ENCODE data around the gene THEM5. TPM values are rescaled to one million over a fixed set of nuclear protein-coding genes. Genes with fewer than 3 reads are reported as not detected.

Gene THEM5
- total and polyA plus RNA-seq, 8 donors: 0.67 to 1.2 (median 1.00) TPM; not detected in 2

DNA sequence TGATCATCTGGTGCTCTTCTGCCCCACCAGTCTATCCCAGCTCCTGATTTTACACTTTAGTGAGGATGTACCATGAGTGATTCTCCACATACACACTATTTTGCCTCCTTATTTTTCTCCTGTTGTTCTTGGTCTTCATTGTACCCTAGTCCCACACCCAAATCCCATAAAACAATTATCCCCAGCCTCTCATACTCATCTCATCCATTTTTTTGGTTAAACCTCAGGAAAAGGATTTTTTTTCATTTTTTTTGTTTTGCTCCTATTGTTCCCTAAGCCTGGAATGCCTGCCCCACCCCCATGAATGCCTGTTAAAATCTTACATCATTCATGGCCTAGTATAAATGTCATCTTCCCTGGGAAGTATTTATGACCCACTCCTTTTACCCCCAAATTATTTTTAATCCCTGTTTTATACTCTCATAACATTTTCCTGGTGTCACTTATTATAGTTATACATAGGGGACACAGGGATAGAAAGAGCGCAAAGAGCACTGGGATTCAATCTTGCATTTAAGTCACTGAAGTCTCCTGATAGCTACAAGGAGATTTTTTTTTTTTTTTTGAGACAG, 43.4 kb downstream of the THEM5 start:
- no peaks in the 10 kb centered on the region for H3K4me1 ChIP-seq
- ATAC-seq (no peak), DNase-seq (no peak)
- intact Hi-C loops (cut with DNase I): no loop called here
- H3K36me3 ChIP-seq: no peaks in the 10 kb centered on the region
- H3K4me3 ChIP-seq: no peak overlapping the region
- no peaks in the 10 kb centered on the region for H3K9me3 ChIP-seq
- H3K27me3 ChIP-seq: no peaks in the 10 kb centered on the region
- TF ChIP-seq, protein P1, sequence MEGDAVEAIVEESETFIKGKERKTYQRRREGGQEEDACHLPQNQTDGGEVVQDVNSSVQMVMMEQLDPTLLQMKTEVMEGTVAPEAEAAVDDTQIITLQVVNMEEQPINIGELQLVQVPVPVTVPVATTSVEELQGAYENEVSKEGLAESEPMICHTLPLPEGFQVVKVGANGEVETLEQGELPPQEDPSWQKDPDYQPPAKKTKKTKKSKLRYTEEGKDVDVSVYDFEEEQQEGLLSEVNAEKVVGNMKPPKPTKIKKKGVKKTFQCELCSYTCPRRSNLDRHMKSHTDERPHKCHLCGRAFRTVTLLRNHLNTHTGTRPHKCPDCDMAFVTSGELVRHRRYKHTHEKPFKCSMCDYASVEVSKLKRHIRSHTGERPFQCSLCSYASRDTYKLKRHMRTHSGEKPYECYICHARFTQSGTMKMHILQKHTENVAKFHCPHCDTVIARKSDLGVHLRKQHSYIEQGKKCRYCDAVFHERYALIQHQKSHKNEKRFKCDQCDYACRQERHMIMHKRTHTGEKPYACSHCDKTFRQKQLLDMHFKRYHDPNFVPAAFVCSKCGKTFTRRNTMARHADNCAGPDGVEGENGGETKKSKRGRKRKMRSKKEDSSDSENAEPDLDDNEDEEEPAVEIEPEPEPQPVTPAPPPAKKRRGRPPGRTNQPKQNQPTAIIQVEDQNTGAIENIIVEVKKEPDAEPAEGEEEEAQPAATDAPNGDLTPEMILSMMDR (IDR thresholded peaks at IDR 0.05): no peak
- H3K27ac ChIP-seq: no peak overlapping the region

DNA sequence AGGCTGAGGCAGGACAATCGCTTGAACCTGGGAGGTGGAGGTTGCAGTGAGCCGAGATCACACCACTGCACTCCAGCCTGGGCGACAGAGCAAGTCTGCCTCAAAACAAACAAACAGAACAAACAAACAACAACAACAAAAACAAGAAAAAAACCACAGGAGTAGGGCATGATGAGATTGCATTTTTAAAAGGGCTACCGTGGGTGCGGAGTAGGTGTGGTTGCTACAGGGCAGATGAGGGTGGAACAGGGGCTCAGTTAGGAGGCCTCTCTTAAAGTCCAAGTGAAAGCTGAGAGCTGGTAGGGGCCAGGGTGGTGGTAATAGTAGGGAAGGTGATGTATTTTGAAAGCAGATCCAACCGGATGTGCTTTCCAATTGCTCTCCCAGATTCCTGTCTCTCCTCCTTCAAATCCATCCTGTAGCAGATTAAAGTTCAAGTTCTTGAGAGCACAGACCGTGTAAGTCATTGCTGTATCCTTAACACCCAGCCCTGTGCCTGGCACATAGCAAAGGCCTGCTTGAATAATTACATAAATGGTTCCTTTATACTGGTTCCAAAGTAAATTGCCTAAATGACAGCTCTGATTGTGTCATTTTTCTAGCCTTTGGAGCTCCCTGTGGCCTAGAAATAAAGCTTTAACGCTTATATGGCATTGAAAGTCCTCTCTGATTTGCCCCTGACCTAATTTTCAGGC, 44.1 kb downstream of the THEM5 start:
- no peak overlapping the region for H3K4me3 ChIP-seq
- ATAC-seq: no peak
- no peak for DNase-seq
- no peaks in the 10 kb centered on the region for H3K9me3 ChIP-seq
- no peak overlapping the region for H3K27ac ChIP-seq
- no peaks in the 10 kb centered on the region for H3K36me3 ChIP-seq
- intact Hi-C loops (cut with DNase I): no loop called here
- no peaks in the 10 kb centered on the region for H3K4me1 ChIP-seq
- TF ChIP-seq, protein P1 (IDR thresholded peaks at IDR 0.05): no peak
- H3K27me3 ChIP-seq: no peaks in the 10 kb centered on the region

DNA sequence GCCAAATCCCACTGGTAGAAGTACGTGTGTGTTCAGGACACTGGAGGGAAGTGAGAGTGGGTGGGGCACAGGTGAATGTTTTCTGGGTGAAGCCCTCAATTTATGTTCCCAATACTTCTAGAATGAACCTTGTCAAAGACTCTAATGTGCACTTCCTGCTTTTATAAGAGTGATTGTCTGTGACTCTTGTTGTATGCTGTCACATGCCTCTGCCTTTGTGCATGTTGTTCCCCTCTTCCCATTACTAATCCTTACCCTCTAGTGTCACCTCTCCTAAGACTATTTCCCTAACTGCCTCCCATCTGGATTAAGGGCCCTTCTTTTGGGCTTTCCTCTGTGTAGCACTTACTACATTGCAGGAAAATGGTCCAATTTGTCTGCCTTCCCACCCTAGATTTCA, 45.7 kb downstream of the THEM5 start:
- H3K27me3 ChIP-seq: no peaks in the 10 kb centered on the region
- no peaks in the 10 kb centered on the region for H3K36me3 ChIP-seq
- TF ChIP-seq, protein P1 (IDR thresholded peaks at IDR 0.05): no peak
- H3K9me3 ChIP-seq: no peaks in the 10 kb centered on the region
- ATAC-seq (no peak), DNase-seq (no peak)
- H3K4me3 ChIP-seq: no peak overlapping the region
- H3K27ac ChIP-seq: no peak overlapping the region
- intact Hi-C loops (cut with DNase I): no loop called here
- no peaks in the 10 kb centered on the region for H3K4me1 ChIP-seq

DNA sequence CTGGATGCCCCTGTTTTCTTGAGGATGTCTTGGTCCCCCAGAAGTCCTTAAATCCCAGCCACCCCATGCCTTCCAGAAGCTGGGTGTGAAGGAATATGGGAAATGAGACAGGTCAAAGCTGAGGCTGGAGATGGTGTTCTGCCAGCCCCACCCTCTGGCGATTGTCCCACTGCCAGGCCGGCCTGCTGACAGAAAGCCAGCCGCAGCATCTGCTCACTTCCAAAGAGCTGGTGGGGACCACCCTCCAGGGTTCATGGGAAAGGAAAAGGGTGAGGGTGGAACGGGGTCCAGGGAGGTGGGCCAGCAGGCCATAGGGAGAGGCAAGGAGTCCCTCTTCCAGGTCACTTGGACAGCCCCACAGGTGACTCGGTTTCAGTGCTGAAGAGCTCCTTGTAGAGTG, 46.4 kb downstream of the THEM5 start:
- Histone ChIP-seq H3K4me1 (no peaks in the 10 kb centered on the region), H3K36me3 (no peaks in the 10 kb centered on the region), H3K27ac (no peak overlapping the region), H3K9me3 (no peaks in the 10 kb centered on the region), H3K4me3 (no peak overlapping the region), H3K27me3 (no peaks in the 10 kb centered on the region)
- DNase-seq (no peak), ATAC-seq (no peak)
- intact Hi-C loops (cut with DNase I): no loop called here
- TF ChIP-seq, protein P1 (IDR thresholded peaks at IDR 0.05): no peak

DNA sequence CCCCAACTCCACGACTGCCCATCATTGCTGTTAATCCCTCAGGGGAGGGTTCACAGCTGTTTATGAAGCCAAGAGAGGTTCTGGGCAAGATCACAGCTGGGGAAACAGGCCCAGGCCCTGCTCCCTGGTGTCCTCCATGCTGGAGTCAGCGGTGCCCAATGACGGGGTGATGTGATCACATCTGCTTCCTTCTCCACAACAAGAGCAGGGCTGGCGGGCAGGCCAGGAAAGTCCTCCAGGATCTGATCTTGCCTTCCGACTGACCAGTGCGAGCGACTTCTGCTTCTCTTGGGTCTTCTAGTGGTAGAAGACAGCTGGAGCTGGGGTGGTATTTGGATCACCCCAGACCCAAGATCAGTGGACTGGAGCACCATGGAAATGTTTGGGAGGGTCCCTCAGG, 47.3 kb downstream of the THEM5 start:
- Histone ChIP-seq H3K9me3 (no peaks in the 10 kb centered on the region), H3K4me1 (no peaks in the 10 kb centered on the region)
- intact Hi-C loops (cut with DNase I): no loop called here

More for the DNA sequence above, 47.3 kb downstream of the THEM5 start:
- no peak overlapping the region for H3K4me3 ChIP-seq
- TF ChIP-seq, protein P1 (IDR thresholded peaks at IDR 0.05): no peak
- H3K27ac ChIP-seq: no peak overlapping the region
- no peaks in the 10 kb centered on the region for H3K27me3 ChIP-seq
- ATAC-seq (no peak), DNase-seq (no peak)
- H3K36me3 ChIP-seq: no peaks in the 10 kb centered on the region
